Type B pancreatic cell (in vitro differentiated cells): ENCODE data around the gene RTL10. TPM values are rescaled to one million over a fixed set of nuclear protein-coding genes. Genes with fewer than 3 reads are reported as not detected.

Source experiments
- DNase-seq: peaks from one replicate; pipeline ENCODE4 v3.0.0; 2021; ENCODE audit warnings: mixed read lengths; ENCODE audit not compliant: unreplicated experiment; ENCODE audit errors: extremely low spot score
- H3K27ac Mint-ChIP-seq: 2 replicates; pipeline ENCODE4 v1.8.0; 2021; ENCODE audit warnings: mild to moderate bottlenecking, mixed read lengths
- H3K27me3 Mint-ChIP-seq: 2 replicates; pipeline ENCODE4 v1.8.0; 2021; ENCODE audit warnings: mixed read lengths
- H3K36me3 Mint-ChIP-seq: 2 replicates; pipeline ENCODE4 v1.8.0; 2021; ENCODE audit warnings: mixed read lengths
- H3K4me1 Mint-ChIP-seq: one replicate; pipeline ENCODE4 v1.8.0; 2021; ENCODE audit warnings: mixed read lengths; ENCODE audit not compliant: unreplicated experiment
- H3K4me3 Mint-ChIP-seq: 2 replicates; pipeline ENCODE4 v1.8.0; 2021; ENCODE audit warnings: mild to moderate bottlenecking, mixed read lengths
- H3K9me3 Mint-ChIP-seq: 2 replicates; pipeline ENCODE4 v1.8.0; 2021; ENCODE audit warnings: mixed read lengths
- total RNA-seq: library from RNA; stranded (reverse); gene quantifications from 2 replicates; pipeline ENCODE4 v1.2.1, GENCODE V29; 2021; ENCODE audit warnings: low replicate concordance
- TF ChIP-seq, protein P1 (sequence below): fragments of 200-600 bp; sonication (generic); conservative IDR thresholded peaks from 2 replicates; pipeline ENCODE4 v1.5.0; 2021; ENCODE audit warnings: antibody characterized with exemption, mild to moderate bottlenecking

Gene RTL10
- total RNA-seq, 1 donor from 2014 or later: 28.8 TPM

DNA sequence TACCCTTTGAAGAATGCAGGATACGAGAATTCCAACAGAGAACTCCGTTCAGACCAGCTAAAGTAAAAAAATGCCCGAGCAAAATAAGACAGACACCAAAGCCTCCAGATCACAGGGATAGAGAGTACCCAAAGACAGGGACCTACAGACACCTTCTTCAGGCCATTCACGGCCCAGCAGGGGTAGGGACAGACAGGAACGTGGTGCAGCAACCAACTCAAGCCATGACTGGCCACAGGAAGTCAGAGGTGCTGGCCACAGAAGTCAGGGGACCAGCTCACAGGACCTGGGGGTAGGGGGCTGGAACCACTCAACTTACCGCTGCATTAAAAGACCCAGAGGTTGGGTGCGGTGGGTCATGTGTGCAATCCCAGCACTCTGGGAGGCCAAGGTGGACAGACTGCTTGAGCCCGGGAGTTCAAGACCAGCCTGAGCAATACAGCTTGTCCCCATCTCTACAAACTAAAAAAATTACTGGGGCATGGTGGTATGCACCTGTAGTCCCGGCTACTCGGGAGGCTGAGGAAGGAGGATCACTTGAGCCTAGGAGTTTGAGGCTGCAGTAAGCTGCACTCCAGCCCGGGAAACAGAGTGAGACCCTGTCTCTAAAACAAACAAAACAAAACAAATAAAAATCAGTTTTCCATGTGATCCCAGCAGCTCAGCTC lies 47.0 kb upstream of the RTL10 start:
- DNase-seq: no peak
- H3K4me3 Mint-ChIP-seq: no peak overlapping the region
- no peak overlapping the region for H3K27ac Mint-ChIP-seq
- TF ChIP-seq, protein P1, sequence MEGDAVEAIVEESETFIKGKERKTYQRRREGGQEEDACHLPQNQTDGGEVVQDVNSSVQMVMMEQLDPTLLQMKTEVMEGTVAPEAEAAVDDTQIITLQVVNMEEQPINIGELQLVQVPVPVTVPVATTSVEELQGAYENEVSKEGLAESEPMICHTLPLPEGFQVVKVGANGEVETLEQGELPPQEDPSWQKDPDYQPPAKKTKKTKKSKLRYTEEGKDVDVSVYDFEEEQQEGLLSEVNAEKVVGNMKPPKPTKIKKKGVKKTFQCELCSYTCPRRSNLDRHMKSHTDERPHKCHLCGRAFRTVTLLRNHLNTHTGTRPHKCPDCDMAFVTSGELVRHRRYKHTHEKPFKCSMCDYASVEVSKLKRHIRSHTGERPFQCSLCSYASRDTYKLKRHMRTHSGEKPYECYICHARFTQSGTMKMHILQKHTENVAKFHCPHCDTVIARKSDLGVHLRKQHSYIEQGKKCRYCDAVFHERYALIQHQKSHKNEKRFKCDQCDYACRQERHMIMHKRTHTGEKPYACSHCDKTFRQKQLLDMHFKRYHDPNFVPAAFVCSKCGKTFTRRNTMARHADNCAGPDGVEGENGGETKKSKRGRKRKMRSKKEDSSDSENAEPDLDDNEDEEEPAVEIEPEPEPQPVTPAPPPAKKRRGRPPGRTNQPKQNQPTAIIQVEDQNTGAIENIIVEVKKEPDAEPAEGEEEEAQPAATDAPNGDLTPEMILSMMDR: no peak
- peaks cover 32% of the 10 kb centered on the region for H3K4me1 Mint-ChIP-seq
- no peaks in the 10 kb centered on the region for H3K9me3 Mint-ChIP-seq
- H3K27me3 Mint-ChIP-seq: no peaks in the 10 kb centered on the region
- peaks cover 4% of the 10 kb centered on the region for H3K36me3 Mint-ChIP-seq

DNA sequence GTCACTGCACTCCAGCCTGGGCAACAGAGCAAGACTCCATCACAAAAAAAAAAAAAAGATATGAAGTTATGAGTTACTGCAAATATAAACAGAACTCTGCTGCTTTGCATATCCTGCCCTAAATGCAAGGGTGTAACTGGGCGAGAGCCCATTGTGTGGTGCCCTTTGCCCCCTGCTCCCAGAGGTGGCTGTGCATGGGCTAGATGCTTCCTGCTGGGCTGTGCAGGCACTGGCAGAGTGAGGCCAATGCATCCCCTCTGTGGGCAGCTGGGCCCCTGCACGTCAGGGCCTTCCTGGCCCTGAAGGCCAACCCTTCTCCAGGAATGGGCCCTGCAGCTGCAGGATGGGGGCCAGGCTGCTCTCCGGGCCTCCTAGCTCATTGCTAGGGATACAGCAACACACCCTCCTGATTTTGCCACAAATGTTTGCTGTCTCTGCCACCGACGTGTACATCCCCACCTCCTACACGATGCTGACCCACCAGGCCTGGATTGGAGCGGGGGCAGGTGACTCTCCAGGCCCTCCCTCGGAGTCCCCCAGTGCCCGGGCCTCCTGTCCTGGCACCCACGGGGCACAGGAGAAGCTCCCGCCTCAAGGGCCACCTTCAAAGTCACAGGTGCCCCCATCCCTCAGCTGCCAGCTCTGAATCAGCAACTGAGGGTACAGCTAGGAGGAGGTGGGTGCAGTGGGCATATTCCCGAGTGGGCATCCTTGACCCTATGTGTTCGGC lies 46.2 kb upstream of the RTL10 start:
- Mint-ChIP-seq H3K36me3 (peaks cover 4% of the 10 kb centered on the region), H3K27ac (no peak overlapping the region)

DNA sequence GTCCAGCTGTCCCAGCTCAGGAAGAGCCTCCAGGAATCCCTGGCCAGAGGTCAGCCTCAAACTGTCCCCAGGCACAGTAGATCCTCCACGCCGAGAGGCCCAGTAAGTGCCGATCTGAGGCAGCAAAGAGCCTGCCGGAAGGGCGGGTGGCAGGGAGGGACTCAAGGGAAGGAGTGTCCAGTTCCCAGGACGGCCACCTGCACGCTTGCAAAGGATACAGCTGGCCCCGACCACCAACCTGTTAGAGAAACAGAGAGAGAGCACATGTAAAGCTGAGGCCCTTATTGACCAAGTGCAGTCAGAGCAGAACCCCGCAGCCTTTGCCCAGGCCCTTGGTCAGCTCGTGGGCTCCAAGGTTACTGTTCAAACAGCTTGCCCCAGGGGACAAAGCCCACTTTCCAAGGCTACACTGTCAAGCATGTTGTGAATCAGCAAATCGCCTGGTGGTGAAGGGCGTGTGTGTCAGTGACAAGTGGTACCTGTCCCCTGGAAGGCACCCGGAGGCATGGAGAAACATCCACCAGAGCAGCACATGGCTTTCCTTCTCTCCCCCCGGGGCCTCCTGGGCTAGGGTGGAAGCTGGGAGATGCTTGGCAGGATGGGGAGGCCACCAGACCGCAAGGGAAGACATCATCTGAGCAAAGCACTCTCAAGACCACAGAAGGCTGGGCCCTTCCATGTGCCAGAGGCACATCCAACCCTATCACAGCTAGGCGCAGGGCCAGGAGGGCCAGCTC lies 44.3 kb upstream of the RTL10 start:
- peaks cover 4% of the 10 kb centered on the region for H3K36me3 Mint-ChIP-seq
- H3K9me3 Mint-ChIP-seq: no peaks in the 10 kb centered on the region
- no peak for DNase-seq
- H3K27ac Mint-ChIP-seq: peak overlapping the region; percentile 12
- TF ChIP-seq, protein P1: no peak
- H3K27me3 Mint-ChIP-seq: no peaks in the 10 kb centered on the region
- peaks cover 20% of the 10 kb centered on the region for H3K4me1 Mint-ChIP-seq
- no peak overlapping the region for H3K4me3 Mint-ChIP-seq

More for the DNA sequence above, 46.2 kb upstream of the RTL10 start:
- DNase-seq: no peak
- H3K4me3 Mint-ChIP-seq: no peak overlapping the region
- H3K27me3 Mint-ChIP-seq: no peaks in the 10 kb centered on the region
- TF ChIP-seq, protein P1: no peak
- no peaks in the 10 kb centered on the region for H3K9me3 Mint-ChIP-seq
- peaks cover 29% of the 10 kb centered on the region for H3K4me1 Mint-ChIP-seq

DNA sequence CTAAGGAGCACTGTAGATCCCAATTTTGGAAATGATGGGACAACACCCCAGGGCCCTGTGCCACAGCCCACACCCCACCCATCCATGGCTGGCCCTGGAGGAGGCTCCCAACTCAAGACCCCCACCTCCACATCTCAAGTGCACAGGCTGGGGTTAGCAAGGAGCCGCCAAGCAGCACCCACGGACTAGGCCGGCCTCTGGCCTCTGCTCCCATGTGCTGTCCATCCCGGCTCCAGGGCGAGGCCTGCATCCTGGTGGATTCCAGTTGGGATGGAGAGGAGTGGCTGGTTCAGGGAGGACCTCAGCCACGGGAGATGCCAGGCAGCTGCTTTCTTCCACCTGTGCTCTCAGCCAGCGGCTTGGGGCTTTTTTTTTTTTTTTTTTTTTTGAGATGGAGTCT lies 43.5 kb upstream of the RTL10 start:
- Mint-ChIP-seq H3K36me3 (peaks cover 4% of the 10 kb centered on the region), H3K4me1 (peaks cover 18% of the 10 kb centered on the region), H3K27me3 (no peaks in the 10 kb centered on the region), H3K4me3 (no peak overlapping the region), H3K27ac (no peak overlapping the region), H3K9me3 (no peaks in the 10 kb centered on the region)
- TF ChIP-seq, protein P1: no peak
- no peak for DNase-seq

DNA sequence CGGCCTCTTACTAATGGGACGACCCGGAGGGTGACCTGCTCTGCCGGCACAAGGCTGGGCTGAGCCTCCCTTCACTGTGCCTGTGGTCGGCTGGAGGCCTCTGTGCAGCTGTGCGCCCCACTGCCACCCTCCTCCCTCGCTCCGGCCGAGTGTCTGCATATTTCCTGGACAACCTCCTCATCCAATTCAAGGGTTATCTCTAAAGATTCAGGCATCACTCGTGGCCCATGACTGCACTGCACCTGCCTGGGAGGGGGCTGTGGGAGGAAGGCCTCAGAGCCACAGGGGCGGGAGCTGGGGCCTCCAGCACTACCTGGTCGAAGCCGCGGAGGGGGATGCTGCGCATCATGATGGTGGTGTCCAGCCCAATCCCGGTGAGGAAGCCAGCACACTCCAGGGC lies 43.1 kb upstream of the RTL10 start:
- TF ChIP-seq, protein P1: no peak
- no peaks in the 10 kb centered on the region for H3K27me3 Mint-ChIP-seq
- peaks cover 4% of the 10 kb centered on the region for H3K36me3 Mint-ChIP-seq
- H3K4me3 Mint-ChIP-seq: no peak overlapping the region
- H3K27ac Mint-ChIP-seq: no peak overlapping the region
- H3K4me1 Mint-ChIP-seq: peaks cover 17% of the 10 kb centered on the region
- no peaks in the 10 kb centered on the region for H3K9me3 Mint-ChIP-seq
- DNase-seq: no peak
